IPS-20b (cell line): ENCODE measurements around the gene LIPH.

Source experiments
- H3K27ac ChIP-seq: one replicate; pipeline ENCODE4 v1.5.1; 2013; ENCODE audit warnings: low read length
- H3K27me3 ChIP-seq: 2 replicates; pipeline ENCODE4 v1.6.1; 2013; ENCODE audit warnings: mild to moderate bottlenecking, low read length, inconsistent platforms; ENCODE audit not compliant: insufficient read depth
- H3K36me3 ChIP-seq: 2 replicates; pipeline ENCODE4 v1.6.1; 2013; ENCODE audit warnings: low read depth, mild to moderate bottlenecking, inconsistent platforms, low read length, moderate library complexity; ENCODE audit not compliant: insufficient read depth
- H3K4me1 ChIP-seq: 2 replicates; pipeline ENCODE4 v1.6.1; 2013; ENCODE audit warnings: mild to moderate bottlenecking, control low read depth, inconsistent platforms, low read length, moderate library complexity; ENCODE audit not compliant: insufficient read depth
- H3K4me3 ChIP-seq: 2 replicates; pipeline ENCODE4 v1.5.1; 2013; ENCODE audit warnings: mild to moderate bottlenecking, low read length, inconsistent platforms
- H3K9ac ChIP-seq: 2 replicates; pipeline ENCODE4 v1.6.1; 2013; ENCODE audit warnings: low read depth, mild to moderate bottlenecking, inconsistent platforms, low read length, moderate library complexity
- H3K9me3 ChIP-seq: 2 replicates; pipeline ENCODE4 v1.6.1; 2013; ENCODE audit warnings: mild to moderate bottlenecking, low read depth, low read length, inconsistent platforms; ENCODE audit not compliant: insufficient read depth

The LIPH gene

DNA sequence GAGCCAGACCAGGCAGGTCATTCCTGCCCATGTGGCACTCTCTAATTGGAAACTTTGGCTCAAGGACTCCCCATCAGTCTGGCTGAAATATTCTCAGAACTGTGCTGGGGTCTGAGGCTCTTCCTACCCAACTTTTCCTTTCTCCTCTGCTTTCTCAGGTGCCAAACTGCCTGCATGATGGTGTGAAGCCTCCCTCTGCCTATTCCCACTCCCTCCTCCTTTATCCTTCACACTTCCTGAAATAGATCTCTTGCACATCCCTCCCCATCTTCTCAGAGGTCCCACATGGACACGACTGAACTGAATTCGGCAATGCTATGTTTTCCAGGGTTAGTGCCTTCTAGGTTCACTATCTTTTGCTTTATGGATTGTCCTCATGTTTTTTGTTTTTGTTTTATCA lies 12.5 kb downstream of the LIPH start:
- Histone ChIP-seq H3K27ac (no peak overlapping the region), H3K4me3 (no peak overlapping the region), H3K36me3 (no peaks in the 10 kb centered on the region), H3K27me3 (no peaks in the 10 kb centered on the region), H3K4me1 (no peaks in the 10 kb centered on the region), H3K9ac (no peak overlapping the region), H3K9me3 (no peaks in the 10 kb centered on the region)

DNA sequence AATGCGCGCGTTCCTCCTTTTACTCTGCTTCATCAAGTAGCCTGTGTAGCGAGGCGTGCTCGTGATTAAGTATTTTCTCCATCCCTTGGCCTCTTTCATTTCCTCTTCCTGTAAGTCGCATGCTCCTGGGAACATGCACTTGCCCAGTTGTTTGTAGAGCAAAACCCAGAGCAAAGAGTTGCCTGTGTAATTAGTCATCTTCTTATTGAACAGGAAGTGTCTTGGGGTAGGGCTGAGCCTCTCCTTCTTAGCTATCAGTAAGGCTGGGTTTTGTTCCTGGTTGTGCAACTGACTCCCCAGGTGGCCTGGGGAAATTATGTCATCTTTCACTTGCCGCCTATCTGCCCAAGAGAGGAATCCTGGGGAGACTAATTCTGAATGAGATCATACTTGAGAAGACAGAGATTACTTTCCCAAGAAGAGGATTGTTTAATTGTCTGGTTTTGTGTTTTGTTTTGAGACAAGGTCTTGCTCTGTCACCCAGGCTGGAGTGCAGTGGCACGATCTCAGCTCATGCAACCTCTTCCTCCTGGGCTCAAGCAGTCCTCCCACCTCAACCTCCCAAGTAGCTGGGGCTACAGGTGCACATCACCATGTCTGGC lies 14.9 kb downstream of the LIPH start:
- no peaks in the 10 kb centered on the region for H3K9me3 ChIP-seq
- no peaks in the 10 kb centered on the region for H3K4me1 ChIP-seq
- H3K27me3 ChIP-seq: no peaks in the 10 kb centered on the region
- no peak overlapping the region for H3K27ac ChIP-seq
- H3K9ac ChIP-seq: no peak overlapping the region
- no peak overlapping the region for H3K4me3 ChIP-seq
- no peaks in the 10 kb centered on the region for H3K36me3 ChIP-seq

DNA sequence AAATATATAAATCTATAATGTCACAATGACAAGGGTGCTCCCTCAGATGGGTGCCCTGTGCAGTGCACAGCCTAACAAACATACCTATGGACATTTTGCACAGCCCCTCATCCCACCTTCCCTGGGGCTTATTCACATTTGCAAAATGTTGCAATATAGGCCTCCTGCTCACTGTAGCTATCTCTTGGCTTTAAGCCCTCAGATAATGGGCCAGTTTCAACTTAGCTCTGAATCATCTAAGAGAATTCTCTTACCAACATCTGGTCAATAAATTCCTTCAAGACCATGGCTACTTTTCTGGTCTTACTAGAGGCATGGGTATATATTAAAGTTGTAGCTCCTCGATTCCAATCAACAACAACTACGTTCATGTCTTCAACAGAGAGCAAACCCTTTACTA lies 17.9 kb downstream of the LIPH start:
- Histone ChIP-seq H3K27me3 (no peaks in the 10 kb centered on the region), H3K27ac (no peak overlapping the region), H3K4me3 (no peak overlapping the region), H3K4me1 (no peaks in the 10 kb centered on the region), H3K36me3 (no peaks in the 10 kb centered on the region), H3K9ac (no peak overlapping the region), H3K9me3 (no peaks in the 10 kb centered on the region)

DNA sequence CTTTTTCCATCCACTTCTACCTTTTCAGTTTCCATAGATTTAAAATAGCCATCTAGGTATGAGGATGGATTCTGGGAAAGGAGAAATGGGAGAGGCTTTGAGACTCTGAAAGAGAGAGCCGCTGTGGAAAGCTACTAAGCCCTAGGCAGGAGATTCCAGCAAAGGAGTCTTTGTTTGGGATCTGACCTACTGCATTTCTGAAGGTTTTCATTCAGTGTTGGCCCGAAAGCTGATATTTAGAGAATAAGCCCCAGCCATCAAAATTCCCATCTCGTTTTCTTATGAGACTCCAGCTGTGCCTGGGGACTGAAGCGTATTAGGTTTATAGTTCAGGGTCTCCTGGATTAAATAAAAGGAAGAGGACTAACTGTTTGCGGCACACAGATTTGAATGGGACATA lies 19.5 kb downstream of the LIPH start:
- H3K4me1 ChIP-seq: no peaks in the 10 kb centered on the region
- H3K27ac ChIP-seq: no peak overlapping the region
- H3K9me3 ChIP-seq: no peaks in the 10 kb centered on the region
- H3K4me3 ChIP-seq: no peak overlapping the region
- H3K27me3 ChIP-seq: no peaks in the 10 kb centered on the region
- no peak overlapping the region for H3K9ac ChIP-seq
- no peaks in the 10 kb centered on the region for H3K36me3 ChIP-seq

DNA sequence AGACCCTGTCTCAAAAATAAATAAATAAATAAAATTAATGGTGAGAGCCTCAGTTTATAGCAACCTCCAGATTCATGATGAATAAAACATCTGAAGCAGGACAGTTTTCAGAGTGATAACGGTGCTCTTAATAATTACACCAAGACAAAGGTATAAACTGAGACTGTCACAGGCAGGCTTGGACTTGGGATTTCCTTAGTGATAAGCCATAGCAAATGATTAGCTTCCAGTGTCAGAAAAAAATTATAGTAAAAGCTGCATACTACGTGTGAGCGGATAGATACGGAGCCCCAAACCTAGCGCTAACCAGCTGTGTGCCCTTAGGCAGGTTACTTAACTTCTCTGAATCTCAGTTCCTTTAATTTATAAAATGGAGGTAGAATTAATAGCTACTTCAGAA lies 21.5 kb downstream of the LIPH start:
- H3K9me3 ChIP-seq: no peaks in the 10 kb centered on the region
- no peak overlapping the region for H3K4me3 ChIP-seq
- no peaks in the 10 kb centered on the region for H3K27me3 ChIP-seq
- H3K36me3 ChIP-seq: no peaks in the 10 kb centered on the region
- H3K4me1 ChIP-seq: no peaks in the 10 kb centered on the region
- H3K27ac ChIP-seq: no peak overlapping the region
- H3K9ac ChIP-seq: no peak overlapping the region

DNA sequence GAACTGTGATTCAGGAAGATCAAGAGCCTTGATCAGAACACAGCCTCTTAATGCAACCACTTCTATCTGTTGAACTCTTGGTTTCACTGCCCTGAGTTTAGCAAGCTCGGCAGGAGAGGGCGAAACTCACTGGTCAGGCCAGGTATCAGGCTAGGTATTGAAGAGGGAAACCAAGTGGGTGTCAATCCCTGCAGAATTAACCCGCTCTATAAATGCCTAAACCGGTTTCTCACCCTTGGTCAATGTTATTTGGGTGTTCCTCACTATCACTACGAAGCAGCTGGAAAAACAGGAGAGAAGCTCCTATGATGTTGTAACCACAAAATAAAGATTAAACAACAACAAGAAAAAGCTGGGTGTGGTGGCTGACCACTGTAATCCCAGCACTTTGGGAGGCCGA lies 23.9 kb downstream of the LIPH start:
- H3K27ac ChIP-seq: no peak overlapping the region
- no peak overlapping the region for H3K9ac ChIP-seq
- no peaks in the 10 kb centered on the region for H3K4me1 ChIP-seq
- H3K9me3 ChIP-seq: no peaks in the 10 kb centered on the region
- no peaks in the 10 kb centered on the region for H3K36me3 ChIP-seq
- no peaks in the 10 kb centered on the region for H3K27me3 ChIP-seq
- no peak overlapping the region for H3K4me3 ChIP-seq

DNA sequence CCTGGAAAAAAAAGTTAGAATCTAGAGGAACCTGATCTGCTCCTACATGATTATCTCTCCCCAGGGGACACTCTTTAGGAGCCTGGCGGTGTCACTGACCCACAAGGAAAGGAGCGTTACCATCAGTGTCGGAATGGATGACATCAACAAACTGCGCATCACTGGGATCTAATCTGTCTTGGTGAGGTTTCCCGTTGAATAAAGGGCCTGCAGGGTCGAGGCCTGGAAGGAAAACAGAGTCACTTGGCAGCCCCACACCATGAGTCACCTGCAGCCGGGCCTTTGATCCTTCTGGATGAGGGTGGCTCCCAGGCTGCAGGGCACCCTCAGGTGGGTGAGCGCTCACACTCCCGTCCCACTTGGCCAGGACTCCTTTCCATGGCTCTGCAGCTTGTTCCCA lies 25.0 kb downstream of the LIPH start:
- Histone ChIP-seq H3K9me3 (no peaks in the 10 kb centered on the region), H3K9ac (no peak overlapping the region), H3K36me3 (no peaks in the 10 kb centered on the region), H3K4me1 (no peaks in the 10 kb centered on the region), H3K27ac (no peak overlapping the region), H3K4me3 (no peak overlapping the region), H3K27me3 (0 out of 2 replicates have a peak, but pooled peaks cover under 1% of the 10 kb centered on the region)

DNA sequence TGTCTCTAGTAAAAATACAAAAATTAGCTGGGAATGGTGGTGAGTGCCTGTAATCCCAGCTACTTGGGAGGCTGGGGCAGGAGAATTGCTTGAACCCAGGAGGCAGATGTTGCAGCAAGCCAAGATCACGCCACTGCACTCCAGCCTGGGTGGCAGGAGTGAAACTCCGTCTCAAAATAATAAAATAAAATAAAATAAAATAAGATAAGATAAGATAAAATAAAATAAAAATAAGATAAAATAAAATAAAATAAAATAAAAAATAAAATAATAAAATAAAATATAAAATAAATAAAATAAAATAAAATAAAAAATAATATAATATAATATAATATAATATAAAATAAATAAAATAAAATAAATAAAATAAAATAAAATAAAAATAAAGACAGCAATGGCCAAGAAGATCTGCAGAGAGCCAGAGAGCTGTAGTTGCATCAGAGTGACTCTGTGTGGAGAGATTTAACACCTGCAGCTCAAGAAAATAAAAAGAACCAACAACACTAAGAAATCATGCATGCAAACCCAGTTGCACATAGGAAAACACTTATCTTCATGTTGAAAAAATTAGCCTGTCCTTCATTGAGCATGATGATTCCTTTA lies 25.9 kb downstream of the LIPH start:
- Histone ChIP-seq H3K9me3 (no peaks in the 10 kb centered on the region), H3K36me3 (no peaks in the 10 kb centered on the region), H3K27me3 (0 out of 2 replicates have a peak, but pooled peaks cover 4% of the 10 kb centered on the region), H3K4me3 (no peak overlapping the region), H3K9ac (no peak overlapping the region), H3K4me1 (no peaks in the 10 kb centered on the region), H3K27ac (no peak overlapping the region)

DNA sequence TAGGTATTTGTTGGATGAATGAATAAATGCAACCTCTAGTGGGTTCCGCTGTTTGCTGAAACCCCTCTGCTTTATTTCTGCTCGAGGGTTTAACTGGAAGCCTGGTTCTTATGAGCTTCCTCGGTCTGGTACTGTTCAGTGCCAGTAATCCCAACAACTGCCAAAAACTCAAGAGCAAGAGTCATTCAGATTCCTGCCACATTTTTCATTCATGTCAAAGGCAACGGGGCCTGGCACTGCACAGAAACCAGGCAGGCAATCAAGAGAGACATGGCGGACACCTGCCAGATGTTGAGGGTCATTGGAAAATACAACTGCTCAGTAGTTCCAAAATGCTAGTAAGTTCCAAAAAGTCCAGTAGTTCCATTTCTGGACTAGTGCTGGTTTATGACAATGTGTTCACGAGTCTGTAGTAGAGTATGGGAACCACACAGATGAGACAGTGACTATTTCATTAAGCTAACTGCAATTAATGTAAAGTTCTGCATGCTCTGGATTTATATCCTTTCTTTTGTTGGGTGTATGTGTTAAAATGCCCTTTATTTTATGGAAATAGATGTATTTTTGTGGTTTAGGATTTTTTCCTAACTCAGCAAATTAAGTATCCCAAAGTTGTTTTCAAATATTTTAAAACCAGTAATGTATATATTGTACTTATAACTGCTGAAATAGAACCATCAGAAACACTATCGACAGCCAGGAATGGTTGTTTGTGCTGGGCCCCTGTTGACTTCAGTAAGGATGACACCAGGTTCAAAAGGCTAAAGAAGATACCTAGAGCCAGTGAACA lies 30.8 kb downstream of the LIPH start:
- Histone ChIP-seq H3K9ac (no peak overlapping the region), H3K36me3 (no peaks in the 10 kb centered on the region), H3K4me3 (no peak overlapping the region), H3K9me3 (no peaks in the 10 kb centered on the region), H3K4me1 (no peaks in the 10 kb centered on the region), H3K27me3 (0 out of 2 replicates have a peak, but pooled peaks cover 4% of the 10 kb centered on the region), H3K27ac (no peak overlapping the region)

DNA sequence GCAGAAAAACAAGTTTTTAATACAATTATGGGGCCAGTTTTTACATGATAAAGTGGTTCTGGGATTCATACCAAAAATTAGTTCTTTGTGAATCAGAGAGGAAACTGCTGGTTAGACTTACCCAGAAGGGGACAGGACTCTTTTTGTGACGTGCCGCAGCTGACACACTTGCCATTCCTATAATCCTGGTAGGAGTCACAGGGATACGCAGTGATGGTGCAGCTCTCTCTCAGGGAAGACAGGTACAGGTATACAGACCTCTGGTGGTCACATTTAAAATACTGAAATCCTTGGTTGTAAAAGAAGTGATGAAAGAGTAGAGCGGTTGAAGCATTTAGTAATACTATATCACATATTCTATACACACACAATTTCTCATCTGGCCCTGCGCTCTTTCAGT lies 33.4 kb downstream of the LIPH start:
- Histone ChIP-seq H3K4me3 (no peak overlapping the region), H3K9ac (no peak overlapping the region), H3K27me3 (0 out of 2 replicates have a peak, but pooled peaks cover 4% of the 10 kb centered on the region), H3K9me3 (no peaks in the 10 kb centered on the region), H3K27ac (no peak overlapping the region), H3K4me1 (no peaks in the 10 kb centered on the region), H3K36me3 (no peaks in the 10 kb centered on the region)

DNA sequence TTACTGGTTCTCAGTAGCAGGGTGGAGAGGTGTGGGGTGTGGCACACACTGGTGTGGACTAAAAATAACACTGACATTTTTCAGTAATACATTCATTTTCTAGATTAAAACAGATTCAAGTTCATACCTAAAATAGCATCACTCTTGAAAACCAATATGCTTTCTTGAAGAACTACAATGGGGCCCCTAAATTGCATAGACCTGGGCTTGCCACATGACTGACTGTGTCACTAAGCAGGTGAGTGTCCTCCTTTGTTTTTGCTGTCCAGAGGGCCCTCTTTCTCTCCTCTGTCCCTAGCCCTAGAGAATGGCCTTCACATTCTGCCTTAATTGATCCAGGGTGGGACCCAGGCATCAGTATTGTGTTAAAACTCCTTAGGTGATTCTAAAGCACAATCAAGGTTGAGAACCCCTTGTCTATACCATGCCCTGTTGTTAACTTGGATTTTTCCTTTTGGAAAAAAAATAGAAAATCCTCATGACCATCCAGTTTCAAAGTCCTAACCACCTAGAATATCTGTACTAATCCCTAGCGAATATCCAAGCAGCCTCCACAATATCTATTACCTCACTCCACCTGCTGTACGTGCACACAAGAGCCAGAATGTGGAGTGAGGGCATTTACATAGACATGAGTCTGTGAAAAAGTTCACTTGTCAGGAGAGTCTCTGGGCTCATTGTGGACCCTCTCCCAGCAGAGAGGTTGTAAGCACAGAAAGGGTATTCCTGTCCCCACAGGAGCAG lies 34.8 kb downstream of the LIPH start:
- H3K27ac ChIP-seq: no peak overlapping the region

More for the DNA sequence above, 34.8 kb downstream of the LIPH start:
- Histone ChIP-seq H3K36me3 (no peaks in the 10 kb centered on the region), H3K4me1 (no peaks in the 10 kb centered on the region), H3K9ac (no peak overlapping the region), H3K4me3 (no peak overlapping the region), H3K9me3 (no peaks in the 10 kb centered on the region), H3K27me3 (0 out of 2 replicates have a peak, but pooled peaks cover 4% of the 10 kb centered on the region)
